GM18951 (cell line): ENCODE results near the gene TECR.

ENCODE experiments used
- POLR2A ChIP-seq: IDR thresholded peaks from 4 replicates; pipeline ENCODE4 v1.6.1; 2011; ENCODE audit warnings: mild to moderate bottlenecking; ENCODE audit not compliant: insufficient read length, insufficient read depth; ENCODE audit errors: extremely low read depth
- in situ Hi-C: fragments of 300-500 bp; cut with MboI; formaldehyde crosslinking; loops from one replicate; pipeline ENCODE4 v1.12.0; 2022; ENCODE audit warnings: low sequenced_read_pairs, mixed read lengths, inconsistent platforms; ENCODE audit not compliant: unreplicated experiment

TECR gene

GRCh38 chr19:14529254-14530004 lies at the start of gene TECR:
TSS of gene TECR (plus strand) at chr19:14529594. CDS start at chr19:14529697, 103 bp downstream.
- TF ChIP-seq POLR2A = peak; percentile 98
- in situ Hi-C loops = no loop called here

- no peak for TF ChIP-seq POLR2A
- in situ Hi-C loops = loop anchor here (25.0 kb wide), 1 partner anchor 293 kb away; no protein-coding TSS in a partner anchor
Measured at GRCh38 chr19:14479975-14480699, 49.3 kb upstream of the TECR start.

GRCh38 chr19:14480700-14481079 lies 48.7 kb upstream of the TECR start:
- in situ Hi-C loops = loop anchor here (25.0 kb wide), 1 partner anchor 293 kb away; no protein-coding TSS in a partner anchor
- TF ChIP-seq POLR2A = no peak

- in situ Hi-C loops = loop anchor here (25.0 kb wide), 1 partner anchor 295 kb away; no protein-coding TSS in a partner anchor
- TF ChIP-seq POLR2A = no peak
Measured at GRCh38 chr19:14482172-14482941, 47.0 kb upstream of the TECR start.

- TF ChIP-seq POLR2A = no peak
- in situ Hi-C loops = loop anchor here (25.0 kb wide), 1 partner anchor 300 kb away; no protein-coding TSS in a partner anchor
Measured at GRCh38 chr19:14487370-14488125, 41.8 kb upstream of the TECR start.

GRCh38 chr19:14492756-14493337 lies 36.5 kb upstream of the TECR start:
- TF ChIP-seq POLR2A = no peak
- in situ Hi-C loops = loop anchor here (25.0 kb wide), 1 partner anchor 306 kb away; no protein-coding TSS in a partner anchor

GRCh38 chr19:14494411-14494810 lies 35.0 kb upstream of the TECR start:
- in situ Hi-C loops = loop anchor here (25.0 kb wide), 1 partner anchor 307 kb away; no protein-coding TSS in a partner anchor
- TF ChIP-seq POLR2A = no peak

- in situ Hi-C loops = loop anchor here (25.0 kb wide), 1 partner anchor 308 kb away; no protein-coding TSS in a partner anchor
- TF ChIP-seq POLR2A = no peak
Measured at GRCh38 chr19:14494910-14495671, 34.3 kb upstream of the TECR start.

- in situ Hi-C loops = loop anchor here (25.0 kb wide), 1 partner anchor 308 kb away; no protein-coding TSS in a partner anchor
- TF ChIP-seq POLR2A = no peak
Measured at GRCh38 chr19:14495672-14496028, 33.7 kb upstream of the TECR start.

GRCh38 chr19:14496029-14496833 lies 33.2 kb upstream of the TECR start, which contains the start of gene GIPC1:
TSS of gene GIPC1 (minus strand) at chr19:14496127. CDS start at chr19:14482976, 13,151 bp downstream.
- peak; percentile 28 for TF ChIP-seq POLR2A
- in situ Hi-C loops = loop anchor here (25.0 kb wide), 1 partner anchor 309 kb away; no protein-coding TSS in a partner anchor
